GM23248 (cell line): ENCODE results near the gene KRT33B. TPM values are rescaled to one million over a fixed set of nuclear protein-coding genes. Genes with fewer than 3 reads are reported as not detected.

Experiments used
- DNase-seq: peaks from one replicate; pipeline ENCODE4 v3.0.0-alpha.2; 2015
- H2AFZ ChIP-seq: fragments of 200-600 bp; sonication (generic); 2 replicates; pipeline ENCODE4 v1.6.1; 2016; ENCODE audit warnings: antibody characterized with exemption
- H3F3A ChIP-seq: fragments of 200-600 bp; sonication (generic); 2 replicates; pipeline ENCODE4 v1.6.1; 2016; ENCODE audit warnings: mild to moderate bottlenecking, antibody characterized with exemption, mixed run types; ENCODE audit not compliant: insufficient read depth
- H3K27ac ChIP-seq: fragments of 200-600 bp; sonication (generic); 2 replicates; pipeline ENCODE4 v1.5.1; 2016; ENCODE audit warnings: mild to moderate bottlenecking
- H3K27me3 ChIP-seq: fragments of 200-600 bp; sonication (generic); replicated peaks from 2 replicates; pipeline ENCODE4 v1.6.1; 2016; ENCODE audit warnings: mild to moderate bottlenecking; ENCODE audit not compliant: insufficient read depth
- H3K36me3 ChIP-seq: fragments of 200-600 bp; sonication (generic); 2 replicates; pipeline ENCODE4 v1.6.1; 2016; ENCODE audit warnings: low read depth, mild to moderate bottlenecking
- H3K4me1 ChIP-seq: fragments of 200-600 bp; sonication (generic); 2 replicates; pipeline ENCODE4 v1.6.1; 2016; ENCODE audit warnings: mild to moderate bottlenecking; ENCODE audit not compliant: insufficient read depth
- H3K4me2 ChIP-seq: fragments of 200-600 bp; sonication (generic); one replicate; pipeline ENCODE4 v1.6.1; 2016; ENCODE audit warnings: mild to moderate bottlenecking; ENCODE audit not compliant: unreplicated experiment
- H3K4me3 ChIP-seq: fragments of 200-600 bp; sonication (generic); 2 replicates; pipeline ENCODE4 v1.5.1; 2016; ENCODE audit warnings: mild to moderate bottlenecking
- H3K79me2 ChIP-seq: fragments of 200-600 bp; sonication (generic); 2 replicates; pipeline ENCODE4 v1.6.1; 2016; ENCODE audit warnings: mild to moderate bottlenecking; ENCODE audit not compliant: insufficient read depth
- H3K9ac ChIP-seq: fragments of 200-600 bp; sonication (generic); 2 replicates; pipeline ENCODE4 v1.6.1; 2016; ENCODE audit warnings: mild to moderate bottlenecking
- H3K9me2 ChIP-seq: fragments of 200-600 bp; sonication (generic); 2 replicates; pipeline ENCODE4 v1.6.1; 2016; ENCODE audit warnings: mixed run types, mild to moderate bottlenecking, moderate library complexity; ENCODE audit not compliant: insufficient read depth
- H3K9me3 ChIP-seq: fragments of 200-600 bp; sonication (generic); one replicate; pipeline ENCODE4 v1.6.1; 2017; ENCODE audit warnings: low read depth
- H4K20me1 ChIP-seq: fragments of 200-600 bp; sonication (generic); 2 replicates; pipeline ENCODE4 v1.6.0; 2016; ENCODE audit not compliant: insufficient read depth
- EZH2 ChIP-seq: fragments of 200-600 bp; sonication (generic); IDR thresholded peaks from 2 replicates; pipeline ENCODE4 v1.6.1; 2018; ENCODE audit warnings: antibody characterized with exemption, mild to moderate bottlenecking; ENCODE audit not compliant: insufficient read depth, poor library complexity, severe bottlenecking
- EZH2phosphoT487 ChIP-seq: fragments of 200-600 bp; sonication (generic); IDR thresholded peaks from 2 replicates; pipeline ENCODE4 v1.6.1; 2018; ENCODE audit warnings: antibody characterized with exemption, moderate library complexity, mild to moderate bottlenecking, low read depth; ENCODE audit not compliant: insufficient read depth
- WGBS, 2 experiments: methylation state at CpG; one replicate each; pipeline ENCODE4 v1.1.6; 2015 to 2017; ENCODE audit warnings: low lambda C conversion rate in 2 of 2, low coverage in 1 of 2; ENCODE audit errors: missing lambda C conversion rate in 2 of 2; 5-methylcytosine and 5-hydroxymethylcytosine counted together
- in situ Hi-C: fragments of 300-500 bp; cut with MboI; formaldehyde crosslinking; loops from 2 replicates; pipeline ENCODE4 v1.15.0; 2020
- polyA plus RNA-seq: library from polyadenylated mRNA; unstranded; fragments of >200 nt; fragmentation: Nextera tagmentation; extraction: Ambion mirVana; gene quantifications from 2 replicates; pipeline ENCODE4 v1.2.1, GENCODE V29; 2016
- total RNA-seq: library from RNA; depleted of rRNA; stranded (reverse); fragments of >200 nt; shearing (Covaris generic); gene quantifications from 2 replicates; pipeline ENCODE4 v1.2.3, GENCODE V29; 2014

The KRT33B gene
- total and polyA plus RNA-seq, 2 experiments from 2014 or later, result 0.76 to 1.0 TPM

- H3K9me2 ChIP-seq, result no peaks in the 10 kb centered on the region
- H2AFZ ChIP-seq, result peak overlapping the region; percentile 22; the same call in 1 of the 2 replicates
- peaks cover 45% of the 10 kb centered on the region for H3K4me1 ChIP-seq
- no peaks in the 10 kb centered on the region for H3K27me3 ChIP-seq
- H3K9ac ChIP-seq, result no peak overlapping the region
- peak overlapping the region; percentile 25 for H3K27ac ChIP-seq
- DNase-seq, result peak; percentile 16
- peak overlapping the region; percentile 28 for H3K4me2 ChIP-seq
- no peaks in the 10 kb centered on the region for H4K20me1 ChIP-seq
- H3K79me2 ChIP-seq, result no peaks in the 10 kb centered on the region
- TF ChIP-seq EZH2, result no peak
- no peak for TF ChIP-seq EZH2phosphoT487
- WGBS, 2 experiments, result 14 to 18% methylated on average over 2 of the region's 2 CpGs
- no peak overlapping the region for H3K4me3 ChIP-seq
- no peaks in the 10 kb centered on the region for H3K9me3 ChIP-seq
- peaks cover 43% of the 10 kb centered on the region for H3F3A ChIP-seq
- in situ Hi-C loops, result no loop called here
- H3K36me3 ChIP-seq, result no peaks in the 10 kb centered on the region
Observed at GRCh38 chr17:41377546-41377945, 7.9 kb upstream of the KRT33B start.

- Histone ChIP-seq H2AFZ (no peak overlapping the region), H3K4me1 (peaks cover 17% of the 10 kb centered on the region), H3K9ac (no peak overlapping the region), H3K27ac (no peak overlapping the region), H3F3A (peaks cover 23% of the 10 kb centered on the region), H3K4me2 (no peak overlapping the region), H3K36me3 (no peaks in the 10 kb centered on the region), H3K9me2 (no peaks in the 10 kb centered on the region), H3K79me2 (no peaks in the 10 kb centered on the region), H4K20me1 (no peaks in the 10 kb centered on the region), H3K4me3 (no peak overlapping the region), H3K27me3 (no peaks in the 10 kb centered on the region), H3K9me3 (no peaks in the 10 kb centered on the region)
- in situ Hi-C loops, result no loop called here
- DNase-seq, result no peak
- WGBS, 2 experiments, result 91 to 100% methylated on average over 2 of the region's 2 CpGs
- no peak for TF ChIP-seq EZH2phosphoT487
- no peak for TF ChIP-seq EZH2
Observed at GRCh38 chr17:41369023-41369422, 590 bp downstream of the KRT33B start.

GRCh38 chr17:41367426-41368075 lies 2.1 kb downstream of the KRT33B start:
- peaks cover 23% of the 10 kb centered on the region for H3F3A ChIP-seq
- peak overlapping the region; percentile 4; the same call in 1 of the 2 replicates for H3K4me3 ChIP-seq
- H3K27me3 ChIP-seq, result no peaks in the 10 kb centered on the region
- peak overlapping the region; percentile 1; the same call in 1 of the 2 replicates for H2AFZ ChIP-seq
- TF ChIP-seq EZH2phosphoT487 (no peak), EZH2 (no peak)
- H3K79me2 ChIP-seq, result no peaks in the 10 kb centered on the region
- H3K9ac ChIP-seq, result peak overlapping the region; percentile 53
- in situ Hi-C loops, result no loop called here
- peak overlapping the region; percentile 65 for H3K27ac ChIP-seq
- no peaks in the 10 kb centered on the region for H4K20me1 ChIP-seq
- peak; percentile 94 for DNase-seq
- no peaks in the 10 kb centered on the region for H3K9me3 ChIP-seq
- peaks cover 17% of the 10 kb centered on the region for H3K4me1 ChIP-seq
- no peaks in the 10 kb centered on the region for H3K36me3 ChIP-seq
- WGBS, 2 experiments, result 35 to 36% methylated on average over 10 of the region's 10 CpGs
- H3K9me2 ChIP-seq, result no peaks in the 10 kb centered on the region
- H3K4me2 ChIP-seq, result peak overlapping the region; percentile 21

GRCh38 chr17:41366070-41366469 lies 3.5 kb downstream of the KRT33B start:
- Histone ChIP-seq H3K4me2 (no peak overlapping the region), H3K4me3 (no peak overlapping the region), H3F3A (peaks cover 23% of the 10 kb centered on the region), H3K79me2 (no peaks in the 10 kb centered on the region), H3K9ac (no peak overlapping the region), H3K9me3 (no peaks in the 10 kb centered on the region), H2AFZ (no peak overlapping the region), H3K27me3 (no peaks in the 10 kb centered on the region), H3K4me1 (peaks cover 17% of the 10 kb centered on the region), H3K9me2 (no peaks in the 10 kb centered on the region), H3K27ac (no peak overlapping the region), H4K20me1 (no peaks in the 10 kb centered on the region), H3K36me3 (no peaks in the 10 kb centered on the region)
- no peak for TF ChIP-seq EZH2phosphoT487
- in situ Hi-C loops, result no loop called here
- DNase-seq, result no peak
